Right atrium auricular region (tissue), 2 donors: ENCODE data around the gene LCE1A. TPM values are rescaled to one million over a fixed set of nuclear protein-coding genes. Genes with fewer than 3 reads are reported as not detected.

Experiments used
- DNase-seq: peaks from one replicate; pipeline ENCODE4 v3.0.0-alpha.2; 2019; ENCODE audit warnings: low spot score
- H3K27ac ChIP-seq, 2 donors: fragments of 200-600 bp; sonication (generic); 1 replicate in 1 of 2; 2 replicates in 1 of 2; pipeline ENCODE4 v1.5.1; 2016 to 2019
- H3K27me3 ChIP-seq, 2 donors: fragments of 200-600 bp; sonication (generic); one replicate each; pipeline versions ENCODE4 v1.5.1 to v1.6.0; 2017 to 2019
- H3K36me3 ChIP-seq: fragments of 200-600 bp; sonication (generic); one replicate; pipeline ENCODE4 v1.5.1; 2016
- H3K4me1 ChIP-seq, 2 donors: fragments of 200-600 bp; sonication (generic); one replicate each; pipeline versions ENCODE4 v1.5.1 to v1.6.0; 2017 to 2019
- H3K4me3 ChIP-seq, 2 donors: fragments of 200-600 bp; sonication (generic); 1 replicate in 1 of 2; 2 replicates in 1 of 2; pipeline ENCODE4 v1.5.1; 2017 to 2019; ENCODE audit warnings: mild to moderate bottlenecking in 1 of 2, moderate library complexity in 1 of 2
- H3K9me3 ChIP-seq, 2 donors: fragments of 200-600 bp; sonication (generic); one replicate each; pipeline ENCODE4 v1.5.1; 2019
- total RNA-seq, 2 donors: library from RNA; depleted of rRNA; stranded (reverse); fragments of >200 nt; gene quantifications; one replicate each; pipeline ENCODE4 v1.1.0, GENCODE V29; 2016
- TF ChIP-seq, protein P1 (sequence below), 2 donors: fragments of 200-600 bp; sonication (generic); IDR thresholded peaks; one replicate each; pipeline ENCODE4 v1.5.1; 2019; ENCODE audit warnings: antibody characterized with exemption in 2 of 2

LCE1A gene
- total RNA-seq, 2 donors from 2014 or later = not detected

- Histone ChIP-seq H3K9me3 (no peaks in the 10 kb centered on the region), H3K4me1 (no peaks in the 10 kb centered on the region), H3K4me3 (no peak overlapping the region), H3K36me3 (no peaks in the 10 kb centered on the region), H3K27me3 (no peaks in the 10 kb centered on the region), H3K27ac (no peak overlapping the region)
- DNase-seq = no peak
- TF ChIP-seq, protein P1, sequence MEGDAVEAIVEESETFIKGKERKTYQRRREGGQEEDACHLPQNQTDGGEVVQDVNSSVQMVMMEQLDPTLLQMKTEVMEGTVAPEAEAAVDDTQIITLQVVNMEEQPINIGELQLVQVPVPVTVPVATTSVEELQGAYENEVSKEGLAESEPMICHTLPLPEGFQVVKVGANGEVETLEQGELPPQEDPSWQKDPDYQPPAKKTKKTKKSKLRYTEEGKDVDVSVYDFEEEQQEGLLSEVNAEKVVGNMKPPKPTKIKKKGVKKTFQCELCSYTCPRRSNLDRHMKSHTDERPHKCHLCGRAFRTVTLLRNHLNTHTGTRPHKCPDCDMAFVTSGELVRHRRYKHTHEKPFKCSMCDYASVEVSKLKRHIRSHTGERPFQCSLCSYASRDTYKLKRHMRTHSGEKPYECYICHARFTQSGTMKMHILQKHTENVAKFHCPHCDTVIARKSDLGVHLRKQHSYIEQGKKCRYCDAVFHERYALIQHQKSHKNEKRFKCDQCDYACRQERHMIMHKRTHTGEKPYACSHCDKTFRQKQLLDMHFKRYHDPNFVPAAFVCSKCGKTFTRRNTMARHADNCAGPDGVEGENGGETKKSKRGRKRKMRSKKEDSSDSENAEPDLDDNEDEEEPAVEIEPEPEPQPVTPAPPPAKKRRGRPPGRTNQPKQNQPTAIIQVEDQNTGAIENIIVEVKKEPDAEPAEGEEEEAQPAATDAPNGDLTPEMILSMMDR (IDR thresholded peaks at IDR 0.05) = no peak
Observed at GRCh38 chr1:152870831-152871730, 43.8 kb downstream of the LCE1A start.

- DNase-seq = no peak
- Histone ChIP-seq H3K27ac (no peak overlapping the region), H3K27me3 (no peaks in the 10 kb centered on the region), H3K9me3 (no peaks in the 10 kb centered on the region), H3K36me3 (no peaks in the 10 kb centered on the region), H3K4me3 (no peak overlapping the region), H3K4me1 (no peaks in the 10 kb centered on the region)
- TF ChIP-seq, protein P1 (IDR thresholded peaks at IDR 0.05) = no peak
Observed at GRCh38 chr1:152871731-152872126, 44.5 kb downstream of the LCE1A start.

GRCh38 chr1:152873495-152873894 lies 46.2 kb downstream of the LCE1A start:
- H3K36me3 ChIP-seq = no peaks in the 10 kb centered on the region
- no peak overlapping the region for H3K27ac ChIP-seq
- no peak overlapping the region for H3K4me3 ChIP-seq
- H3K9me3 ChIP-seq = no peaks in the 10 kb centered on the region
- no peaks in the 10 kb centered on the region for H3K27me3 ChIP-seq
- TF ChIP-seq, protein P1 (IDR thresholded peaks at IDR 0.05) = no peak
- DNase-seq = no peak
- H3K4me1 ChIP-seq = no peaks in the 10 kb centered on the region

DNA sequence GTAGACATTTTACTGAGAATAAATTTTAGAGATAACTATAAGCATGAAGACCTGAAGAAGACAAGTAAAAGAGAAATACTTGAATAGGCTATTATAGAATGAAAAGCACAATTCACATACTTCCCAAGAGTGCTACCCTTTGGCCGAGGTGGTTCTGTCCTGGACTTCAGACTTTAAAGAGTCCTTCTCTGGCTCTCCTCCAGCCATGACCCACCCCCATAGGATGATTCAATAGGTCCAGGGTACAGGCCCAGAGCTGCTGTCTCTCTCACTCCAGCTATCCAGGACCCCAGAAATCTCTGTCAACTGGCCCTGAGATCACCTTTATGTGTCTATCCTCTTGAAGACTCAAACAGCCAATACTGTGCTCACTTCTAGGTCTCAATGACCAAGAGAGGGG lies 49.6 kb downstream of the LCE1A start:
- Histone ChIP-seq H3K36me3 (no peaks in the 10 kb centered on the region), H3K9me3 (no peaks in the 10 kb centered on the region), H3K4me3 (no peak overlapping the region), H3K27me3 (no peaks in the 10 kb centered on the region), H3K27ac (no peak overlapping the region), H3K4me1 (no peaks in the 10 kb centered on the region)
- DNase-seq = no peak
- TF ChIP-seq, protein P1 (IDR thresholded peaks at IDR 0.05) = no peak

Other genes with a start within 250 kb of the LCE1A start
- gene LCE3D, start 247.0 kb upstream of the LCE1A start, total RNA-seq = not detected
- gene LCE3C, start 227.2 kb upstream of the LCE1A start, total RNA-seq = not detected
- not detected for gene LCE3B, start 213.7 kb upstream of the LCE1A start, total RNA-seq
- gene LCE3A, start 204.4 kb upstream of the LCE1A start, total RNA-seq = not detected
- not detected for gene LCE2D, start 164.1 kb upstream of the LCE1A start, total RNA-seq
- not detected for gene LCE2C, start 152.2 kb upstream of the LCE1A start, total RNA-seq
- not detected for gene LCE2B, start 141.3 kb upstream of the LCE1A start, total RNA-seq
- not detected for gene LCE2A, start 129.1 kb upstream of the LCE1A start, total RNA-seq
- not detected for gene LCE4A, start 119.3 kb upstream of the LCE1A start, total RNA-seq
- gene KPRP, start 69.4 kb upstream of the LCE1A start, total RNA-seq = not detected
- gene LCE1F, start 52.3 kb upstream of the LCE1A start, total RNA-seq = not detected
- gene LCE1E, start 41.2 kb upstream of the LCE1A start, total RNA-seq = not detected
- not detected for gene LCE1D, start 30.8 kb upstream of the LCE1A start, total RNA-seq
- gene LCE1C, start 20.8 kb upstream of the LCE1A start, total RNA-seq = not detected
- gene LCE1B, start 15.5 kb upstream of the LCE1A start, total RNA-seq = not detected
- not detected for gene LCE6A, start 15.4 kb downstream of the LCE1A start, total RNA-seq
- not detected for gene LCE7A, start 32.5 kb downstream of the LCE1A start, total RNA-seq
- gene SMCP, start 50.8 kb downstream of the LCE1A start, total RNA-seq = not detected
- not detected for gene IVL, start 81.1 kb downstream of the LCE1A start, total RNA-seq
- gene SPRR5, start 119.7 kb downstream of the LCE1A start, total RNA-seq = not detected
- gene SPRR4, start 143.2 kb downstream of the LCE1A start, total RNA-seq = not detected
- gene SPRR1A, start 156.6 kb downstream of the LCE1A start, total RNA-seq = not detected
- gene SPRR3, start 174.3 kb downstream of the LCE1A start, total RNA-seq = not detected
- gene SPRR1B, start 203.7 kb downstream of the LCE1A start, total RNA-seq = not detected
- gene SPRR2D, start 213.6 kb downstream of the LCE1A start, total RNA-seq = not detected
- not detected for gene SPRR2A, start 230.0 kb downstream of the LCE1A start, total RNA-seq
- gene SPRR2B, start 244.1 kb downstream of the LCE1A start, total RNA-seq = not detected